Mucosa of stomach (tissue), 1 donor: Measurements from ENCODE around the gene LZTR1.

Source experiments
- H3K27me3 ChIP-seq: one replicate; pipeline ENCODE4 v1.7.0; 2013; ENCODE audit warnings: mild to moderate bottlenecking, low read length; ENCODE audit not compliant: control insufficient read depth, insufficient read depth
- H3K36me3 ChIP-seq: one replicate; pipeline ENCODE4 v1.7.0; 2013; ENCODE audit warnings: low read length; ENCODE audit not compliant: control insufficient read depth, insufficient read depth
- H3K4me1 ChIP-seq: one replicate; pipeline ENCODE4 v1.7.0; 2013; ENCODE audit warnings: mild to moderate bottlenecking, low read length; ENCODE audit not compliant: control insufficient read depth, insufficient read depth
- H3K4me3 ChIP-seq: one replicate; pipeline ENCODE4 v1.7.0; 2013; ENCODE audit warnings: low read length
- H3K9ac ChIP-seq: one replicate; pipeline ENCODE4 v1.7.0; 2013; ENCODE audit warnings: mild to moderate bottlenecking, low read length, moderate library complexity
- H3K9me3 ChIP-seq: one replicate; pipeline ENCODE4 v1.7.0; 2013; ENCODE audit warnings: mild to moderate bottlenecking, low read length, moderate library complexity; ENCODE audit not compliant: control insufficient read depth
- donor health status: Pancreatic carcinoma.

Gene LZTR1

DNA sequence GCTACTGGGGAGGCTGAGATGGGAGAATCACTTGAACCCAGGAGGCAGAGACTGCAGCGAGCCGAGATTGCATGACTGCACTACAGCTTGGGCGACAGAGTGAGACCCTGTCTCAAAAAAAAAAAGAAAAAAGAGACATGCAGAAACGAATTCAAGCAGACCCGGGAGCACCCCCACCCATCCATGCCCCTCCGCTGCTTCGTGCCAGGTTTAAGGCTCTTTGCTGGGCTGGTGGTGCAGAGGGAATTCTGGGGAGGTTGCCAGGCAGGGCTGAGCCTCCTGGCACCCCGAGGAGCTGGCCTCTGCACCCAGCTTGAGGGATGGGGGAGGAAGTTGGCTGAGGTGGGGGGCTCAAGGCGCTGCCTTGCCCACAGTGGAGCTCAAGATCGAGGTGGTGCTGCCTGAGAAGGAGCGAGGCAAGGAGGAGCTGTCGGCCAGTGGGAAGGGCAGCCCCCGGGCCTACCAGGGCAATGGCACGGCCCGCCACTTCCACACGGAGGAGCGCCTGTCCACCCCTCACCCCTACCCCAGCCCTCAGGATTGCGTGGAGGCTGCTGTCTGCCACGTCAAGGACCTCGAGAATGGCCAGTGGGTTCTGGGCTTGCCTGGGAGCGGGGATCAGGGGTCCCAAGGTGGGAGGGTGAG is 9.0 kb upstream of the LZTR1 start:
- no peak overlapping the region for H3K4me3 ChIP-seq

DNA sequence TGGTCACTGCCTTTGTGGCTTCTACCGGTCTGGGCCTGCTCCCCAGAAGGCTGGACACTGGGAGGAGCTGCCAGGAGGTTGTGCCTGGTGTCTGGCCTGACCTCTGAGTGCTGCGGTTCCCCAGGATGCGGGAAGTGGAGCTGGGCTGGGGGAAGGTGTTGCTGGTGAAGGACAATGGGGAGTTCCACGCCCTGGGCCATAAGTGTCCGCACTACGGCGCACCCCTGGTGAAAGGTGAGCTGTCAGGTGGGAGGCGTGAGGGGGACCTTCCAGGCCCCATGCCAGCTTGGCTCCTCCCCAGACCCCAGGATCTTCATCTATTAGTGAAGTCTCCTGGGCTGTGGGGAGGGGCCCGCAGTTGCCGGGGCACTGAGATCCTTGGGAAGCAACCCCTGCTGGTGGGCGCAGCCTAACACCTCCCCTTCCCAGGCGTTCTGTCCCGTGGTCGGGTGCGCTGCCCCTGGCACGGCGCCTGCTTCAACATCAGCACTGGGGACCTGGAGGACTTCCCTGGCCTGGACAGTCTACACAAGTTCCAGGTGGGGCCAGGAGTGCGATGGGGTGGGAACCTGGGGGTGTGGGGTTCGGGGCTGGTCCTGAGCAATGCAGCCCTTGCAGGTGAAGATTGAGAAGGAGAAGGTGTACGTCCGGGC is 8.3 kb upstream of the LZTR1 start:
- H3K9ac ChIP-seq, result no peak overlapping the region
- H3K36me3 ChIP-seq, result no peaks in the 10 kb centered on the region
- H3K27me3 ChIP-seq, result no peaks in the 10 kb centered on the region
- no peaks in the 10 kb centered on the region for H3K9me3 ChIP-seq
- H3K4me3 ChIP-seq, result no peak overlapping the region
- no peaks in the 10 kb centered on the region for H3K4me1 ChIP-seq

More for the DNA sequence above, 9.0 kb upstream of the LZTR1 start:
- Histone ChIP-seq H3K36me3 (no peaks in the 10 kb centered on the region), H3K27me3 (no peaks in the 10 kb centered on the region), H3K9ac (no peak overlapping the region), H3K9me3 (no peaks in the 10 kb centered on the region), H3K4me1 (no peaks in the 10 kb centered on the region)

DNA sequence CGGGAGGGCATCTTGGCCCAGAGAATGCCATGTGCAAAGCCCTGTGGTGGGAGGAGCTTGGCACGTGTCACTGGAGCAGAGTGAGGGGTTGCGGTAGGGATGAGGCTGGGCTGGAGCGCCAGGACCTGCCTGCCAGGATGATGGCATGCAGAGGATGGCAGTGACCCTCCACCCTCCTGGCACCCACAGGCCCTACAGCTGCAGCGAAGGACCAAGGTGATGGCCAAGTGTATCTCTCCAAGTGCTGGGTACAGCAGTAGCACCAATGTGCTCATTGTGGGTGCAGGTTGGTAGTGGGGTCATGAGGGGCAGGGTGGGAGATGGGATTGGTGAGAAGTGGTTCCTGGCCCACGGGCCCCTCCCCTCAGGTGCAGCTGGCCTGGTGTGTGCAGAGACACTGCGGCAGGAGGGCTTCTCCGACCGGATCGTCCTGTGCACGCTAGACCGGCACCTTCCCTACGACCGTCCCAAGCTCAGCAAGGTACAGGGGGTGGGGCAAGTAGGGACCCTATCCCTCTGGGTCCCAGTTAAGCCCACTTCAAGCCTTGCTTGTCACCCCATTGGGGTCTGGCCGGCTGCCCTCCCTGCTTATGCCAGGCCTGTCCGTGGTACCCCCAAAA is 7.7 kb upstream of the LZTR1 start:
- H3K36me3 ChIP-seq, result no peaks in the 10 kb centered on the region
- no peak overlapping the region for H3K4me3 ChIP-seq
- H3K4me1 ChIP-seq, result peaks cover under 1% of the 10 kb centered on the region
- no peak overlapping the region for H3K9ac ChIP-seq
- H3K9me3 ChIP-seq, result no peaks in the 10 kb centered on the region
- H3K27me3 ChIP-seq, result peaks cover under 1% of the 10 kb centered on the region

DNA sequence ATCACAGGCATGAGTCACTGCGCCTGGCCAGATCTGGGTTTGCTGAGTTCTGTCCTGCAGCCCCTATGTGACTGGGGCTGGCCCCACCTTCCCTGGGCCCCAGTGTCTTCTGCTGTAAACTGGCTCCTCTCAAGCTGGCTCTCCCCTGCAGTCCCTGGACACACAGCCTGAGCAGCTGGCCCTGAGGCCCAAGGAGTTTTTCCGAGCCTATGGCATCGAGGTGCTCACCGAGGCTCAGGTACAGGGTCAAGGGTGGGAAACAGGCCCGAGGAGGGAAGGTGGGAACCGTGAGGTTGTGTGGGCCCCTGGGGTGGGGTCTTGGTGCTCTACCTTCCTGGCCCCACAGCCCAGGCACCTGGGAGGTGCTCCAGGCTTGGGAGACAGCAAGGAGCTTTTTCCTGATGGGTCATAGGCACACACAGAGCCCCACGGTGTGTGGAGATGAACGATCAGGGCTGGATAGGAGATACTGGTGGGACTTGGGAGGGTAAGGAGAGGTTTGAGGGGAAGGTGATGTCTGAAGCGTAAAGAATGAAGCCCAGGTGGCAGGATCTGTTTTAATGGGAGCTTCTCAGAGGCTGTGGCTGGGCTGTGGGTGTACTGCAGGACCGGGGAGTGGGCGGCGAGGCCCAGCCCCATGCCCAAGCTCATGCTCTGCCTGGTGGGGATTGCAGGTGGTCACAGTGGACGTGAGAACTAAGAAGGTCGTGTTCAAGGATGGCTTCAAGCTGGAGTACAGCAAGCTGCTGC is 6.4 kb upstream of the LZTR1 start:
- no peaks in the 10 kb centered on the region for H3K36me3 ChIP-seq
- H3K27me3 ChIP-seq, result peaks cover 6% of the 10 kb centered on the region
- no peak overlapping the region for H3K4me3 ChIP-seq
- H3K9me3 ChIP-seq, result no peaks in the 10 kb centered on the region
- peaks cover 13% of the 10 kb centered on the region for H3K4me1 ChIP-seq
- no peak overlapping the region for H3K9ac ChIP-seq

DNA sequence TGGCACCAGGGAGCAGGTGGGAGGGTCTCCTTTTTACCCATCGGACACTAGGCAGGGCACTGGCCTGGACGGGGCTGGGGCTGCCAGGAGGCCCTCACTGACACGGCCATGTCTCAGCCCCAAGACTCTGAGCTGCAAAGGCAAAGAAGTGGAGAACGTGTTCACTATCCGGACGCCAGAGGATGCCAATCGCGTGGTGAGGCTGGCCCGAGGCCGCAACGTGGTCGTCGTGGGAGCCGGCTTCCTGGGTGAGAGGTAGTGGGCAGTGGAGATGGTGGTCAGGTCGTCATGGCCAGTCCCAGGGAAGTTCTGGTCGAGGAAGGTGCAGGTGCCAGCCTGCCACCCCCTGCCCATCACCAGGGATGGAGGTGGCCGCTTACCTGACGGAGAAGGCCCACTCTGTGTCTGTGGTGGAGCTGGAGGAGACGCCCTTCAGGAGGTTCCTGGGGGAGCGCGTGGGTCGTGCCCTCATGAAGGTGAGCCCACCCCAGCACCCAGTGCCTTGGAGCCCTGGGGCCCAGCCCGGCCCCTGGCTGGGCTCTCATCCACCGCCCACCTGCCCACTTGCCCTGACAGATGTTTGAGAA is 5.7 kb upstream of the LZTR1 start:
- peaks cover 6% of the 10 kb centered on the region for H3K27me3 ChIP-seq
- H3K4me3 ChIP-seq, result no peak overlapping the region
- H3K4me1 ChIP-seq, result peaks cover 20% of the 10 kb centered on the region
- no peaks in the 10 kb centered on the region for H3K9me3 ChIP-seq
- H3K9ac ChIP-seq, result no peak overlapping the region
- H3K36me3 ChIP-seq, result no peaks in the 10 kb centered on the region

DNA sequence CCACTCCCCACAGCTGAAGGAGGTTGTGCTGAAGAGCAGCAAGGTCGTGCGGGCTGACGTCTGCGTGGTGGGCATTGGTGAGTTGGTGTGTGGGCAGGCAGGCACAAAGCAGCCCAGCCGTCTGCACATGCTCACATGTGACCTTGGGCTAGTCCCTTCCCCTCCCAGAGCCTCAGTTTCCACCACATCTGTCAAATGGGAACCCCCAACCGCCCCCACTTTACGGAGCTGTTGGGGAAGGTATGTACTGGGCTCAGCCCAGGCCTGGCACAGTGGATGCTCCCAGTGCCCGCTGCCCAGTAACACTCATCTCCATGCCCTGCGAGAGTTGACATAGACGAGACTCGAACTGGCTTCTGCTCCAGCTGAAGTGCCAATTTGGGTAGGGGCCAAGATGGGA is 5.1 kb upstream of the LZTR1 start:
- no peak overlapping the region for H3K4me3 ChIP-seq
- no peak overlapping the region for H3K9ac ChIP-seq
- H3K9me3 ChIP-seq, result no peaks in the 10 kb centered on the region
- peaks cover 23% of the 10 kb centered on the region for H3K4me1 ChIP-seq
- no peaks in the 10 kb centered on the region for H3K36me3 ChIP-seq
- H3K27me3 ChIP-seq, result peaks cover 6% of the 10 kb centered on the region

DNA sequence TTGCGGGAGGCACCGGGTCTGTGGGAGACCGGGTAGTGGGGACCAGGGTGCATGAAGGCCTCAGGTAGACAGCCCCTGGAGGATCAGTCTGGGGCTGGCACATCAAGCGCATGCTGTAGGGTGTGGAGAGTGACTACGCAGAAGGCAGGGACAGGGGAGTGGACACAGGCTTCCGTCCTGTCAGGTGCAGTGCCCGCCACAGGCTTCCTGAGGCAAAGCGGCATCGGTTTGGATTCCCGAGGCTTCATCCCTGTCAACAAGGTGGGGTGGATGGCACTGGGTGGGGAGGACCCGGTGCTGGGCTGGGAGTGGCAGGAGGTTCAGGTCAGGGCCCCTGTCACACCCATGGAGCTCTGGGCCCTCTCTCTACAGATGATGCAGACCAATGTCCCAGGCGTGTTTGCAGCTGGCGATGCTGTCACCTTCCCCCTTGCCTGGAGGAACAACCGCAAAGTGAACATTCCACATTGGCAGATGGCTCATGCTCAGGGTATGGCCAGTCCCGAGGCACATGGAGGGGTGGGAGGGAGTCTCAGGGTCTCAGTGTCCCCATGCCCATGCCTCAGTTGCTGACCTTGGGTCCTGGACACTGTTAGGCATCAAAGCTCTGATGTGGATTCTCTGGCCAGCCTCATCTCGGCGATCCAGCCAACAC is 4.5 kb upstream of the LZTR1 start:
- Histone ChIP-seq H3K9me3 (no peaks in the 10 kb centered on the region), H3K4me1 (peaks cover 24% of the 10 kb centered on the region), H3K9ac (no peak overlapping the region), H3K27me3 (peaks cover 6% of the 10 kb centered on the region), H3K36me3 (no peaks in the 10 kb centered on the region), H3K4me3 (no peak overlapping the region)

DNA sequence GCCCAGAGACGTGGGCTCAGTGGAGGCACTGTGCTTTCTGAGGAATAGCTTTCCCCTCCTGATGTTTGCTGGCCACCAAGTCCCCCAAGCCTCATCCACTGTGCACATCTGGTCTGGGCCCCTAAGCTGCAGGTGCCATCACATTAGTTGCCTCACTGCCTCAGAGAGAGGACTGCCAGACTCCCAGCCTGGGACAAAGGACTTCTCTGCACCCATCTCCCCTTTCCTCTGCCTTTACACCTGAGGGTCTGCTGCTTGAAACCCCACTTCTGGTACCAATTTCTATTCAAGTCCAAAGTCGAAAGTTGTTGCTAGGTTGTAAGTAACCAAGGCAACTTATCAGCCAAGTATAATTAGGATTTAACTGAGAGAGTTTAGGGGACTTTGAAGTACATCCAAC is 3.7 kb upstream of the LZTR1 start:
- Histone ChIP-seq H3K4me3 (no peak overlapping the region), H3K36me3 (no peaks in the 10 kb centered on the region), H3K9me3 (no peaks in the 10 kb centered on the region)

DNA sequence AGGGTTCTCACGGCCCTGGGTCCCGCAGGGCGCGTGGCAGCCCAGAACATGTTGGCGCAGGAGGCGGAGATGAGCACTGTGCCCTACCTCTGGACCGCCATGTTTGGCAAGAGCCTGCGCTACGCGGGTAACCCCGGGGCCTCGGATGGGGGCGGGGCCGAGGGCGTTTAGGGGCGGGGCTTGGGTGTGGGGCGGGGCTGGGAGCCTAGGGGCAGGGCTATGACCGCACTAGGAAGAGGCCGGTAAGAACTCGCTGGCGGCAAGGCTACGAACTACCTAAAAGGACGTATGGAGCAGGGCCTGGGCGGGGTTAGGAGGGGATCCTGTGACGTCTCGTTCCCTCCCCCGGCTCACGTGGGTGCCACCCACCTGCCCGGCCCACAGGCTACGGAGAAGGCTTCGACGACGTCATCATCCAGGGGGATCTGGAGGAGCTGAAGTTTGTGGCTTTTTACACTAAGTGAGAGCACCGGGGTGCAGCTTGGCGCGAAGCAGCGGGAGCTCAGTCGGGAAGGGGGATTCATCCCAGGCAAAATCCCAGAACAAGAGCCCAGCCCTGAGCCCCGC is 2.8 kb upstream of the LZTR1 start:
- peaks cover 6% of the 10 kb centered on the region for H3K27me3 ChIP-seq
- H3K36me3 ChIP-seq, result no peaks in the 10 kb centered on the region
- peak overlapping the region; percentile 25 for H3K4me3 ChIP-seq
- peaks cover 33% of the 10 kb centered on the region for H3K4me1 ChIP-seq
- peak overlapping the region; percentile 10 for H3K9ac ChIP-seq
- H3K9me3 ChIP-seq, result no peaks in the 10 kb centered on the region

More for the DNA sequence above, 3.7 kb upstream of the LZTR1 start:
- Histone ChIP-seq H3K9ac (no peak overlapping the region), H3K27me3 (peaks cover 6% of the 10 kb centered on the region), H3K4me1 (peaks cover 32% of the 10 kb centered on the region)

DNA sequence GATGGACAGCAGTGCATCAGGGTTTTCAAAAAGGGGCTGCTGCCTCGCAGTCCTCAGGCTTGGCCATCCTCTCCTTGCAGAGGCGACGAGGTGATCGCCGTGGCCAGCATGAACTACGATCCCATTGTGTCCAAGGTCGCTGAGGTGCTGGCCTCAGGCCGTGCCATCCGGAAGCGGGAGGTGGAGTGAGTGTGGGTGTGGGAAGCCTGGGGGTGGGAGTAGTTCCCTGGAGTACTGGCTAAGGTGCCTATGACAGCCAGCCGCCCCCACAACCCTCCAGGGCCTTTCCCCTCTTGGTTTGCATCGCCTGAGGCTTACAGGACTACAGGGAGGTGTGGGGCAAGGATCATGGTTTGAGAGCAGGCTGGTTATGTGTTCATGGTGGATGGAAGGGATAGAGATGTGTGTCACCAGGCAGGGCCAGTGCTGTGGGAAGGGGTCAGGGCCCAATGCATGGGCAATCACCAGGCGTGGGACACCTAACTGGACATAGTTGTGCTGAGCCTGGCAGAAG is 2.1 kb upstream of the LZTR1 start:
- H3K36me3 ChIP-seq, result no peaks in the 10 kb centered on the region
- no peaks in the 10 kb centered on the region for H3K9me3 ChIP-seq
- peaks cover 6% of the 10 kb centered on the region for H3K27me3 ChIP-seq
- H3K4me1 ChIP-seq, result peaks cover 33% of the 10 kb centered on the region
- peak overlapping the region; percentile 10 for H3K9ac ChIP-seq
- peak overlapping the region; percentile 25 for H3K4me3 ChIP-seq

DNA sequence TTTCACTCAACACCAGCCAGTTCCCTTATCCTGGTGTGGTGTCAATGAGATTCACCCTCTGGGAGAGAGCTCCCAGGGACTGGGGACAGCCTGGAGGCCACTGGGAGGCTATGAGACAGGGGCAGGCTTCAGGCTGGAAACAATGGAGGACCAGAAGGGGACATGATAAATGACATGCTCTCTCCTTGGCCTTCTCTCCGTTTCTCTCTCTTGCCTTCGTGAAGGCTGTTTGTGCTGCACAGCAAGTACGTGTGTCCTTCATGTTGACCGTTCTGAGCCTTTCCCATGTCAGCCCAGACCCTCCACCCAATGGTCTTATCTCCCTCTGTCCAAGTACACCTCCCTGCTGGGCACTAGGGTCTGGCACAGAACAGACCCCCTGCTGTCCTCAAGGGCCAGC is 1.6 kb upstream of the LZTR1 start:
- Histone ChIP-seq H3K27me3 (peaks cover 6% of the 10 kb centered on the region), H3K4me1 (peaks cover 33% of the 10 kb centered on the region), H3K9ac (peak overlapping the region; percentile 89), H3K9me3 (no peaks in the 10 kb centered on the region), H3K4me3 (no peak overlapping the region), H3K36me3 (no peaks in the 10 kb centered on the region)
